SK-N-SH (cell line): ENCODE data around the gene PCBD2. TPM values are rescaled to one million over a fixed set of nuclear protein-coding genes. Genes with fewer than 3 reads are reported as not detected.

ENCODE experiments used
- CTCF ChIA-PET: fragments of 300-600, 350-600 bp; formaldehyde crosslinking; extraction: SDS; loops from one replicate; lab custom pipeline; 2021; lab: Yijun Ruan, JAX
- POLR2A ChIA-PET: fragments of 350-600 bp; sonication (Branson Sonifier 250); formaldehyde crosslinking; extraction: SDS; loops from one replicate; lab custom pipeline; 2020; ENCODE audit warnings: antibody characterized with exemption, inconsistent platforms; lab: Yijun Ruan, JAX
- DNase-seq: peaks from one replicate; pipeline ENCODE4 v3.0.0; 2012
- H2AFZ ChIP-seq: fragments of 200-600 bp; sonication (generic); 2 replicates; pipeline ENCODE4 v1.8.1; 2016; ENCODE audit warnings: antibody characterized with exemption, mild to moderate bottlenecking, low read depth
- H3F3A ChIP-seq: fragments of 200-600 bp; sonication (generic); replicated peaks from 2 replicates; pipeline ENCODE3; 2016; ENCODE audit warnings: antibody characterized with exemption, mild to moderate bottlenecking; ENCODE audit not compliant: insufficient read depth
- H3K27ac ChIP-seq, 2 experiments: fragments of 200-500 bp in 1 of 2; fragments of 200-600 bp in 1 of 2; sonication (Bioruptor generic) in 1 of 2; sonication (generic), shearing (Covaris generic) in 1 of 2; 2 replicates each; pipeline versions ENCODE4 v1.5.1 to v1.6.1; 2014 to 2016; ENCODE audit warnings: low read depth in 2 of 2, inconsistent platforms in 1 of 2, low read length in 1 of 2, mild to moderate bottlenecking in 1 of 2, mixed read lengths in 1 of 2
- H3K27me3 ChIP-seq: fragments of 200-600 bp; sonication (generic), shearing (Covaris generic); 2 replicates; pipeline ENCODE4 v1.6.1; 2016; ENCODE audit warnings: mixed run types; ENCODE audit not compliant: insufficient read depth
- H3K36me3 ChIP-seq, 2 experiments: fragments of 200-500 bp in 1 of 2; fragments of 200-600 bp in 1 of 2; sonication (Bioruptor generic) in 1 of 2; sonication (generic) in 1 of 2; replicated peaks in 1 of 2; 2 replicates each; pipeline versions ENCODE3 to v1.5.1; 2014 to 2016; ENCODE audit warnings: low read length in 1 of 2, mild to moderate bottlenecking in 1 of 2; ENCODE audit not compliant: insufficient read depth in 2 of 2, control insufficient read depth in 1 of 2
- H3K4me1 ChIP-seq, 2 experiments: fragments of 200-500 bp in 1 of 2; fragments of 200-600 bp in 1 of 2; sonication (Bioruptor generic) in 1 of 2; sonication (generic), shearing (Covaris generic) in 1 of 2; 2 replicates each; pipeline versions ENCODE4 v1.5.1 to v1.6.1; 2014 to 2016; ENCODE audit warnings: low read depth in 1 of 2, low read length in 1 of 2, mixed run types in 1 of 2; ENCODE audit not compliant: insufficient read depth in 2 of 2, control insufficient read depth in 1 of 2
- H3K4me2 ChIP-seq: fragments of 200-600 bp; sonication (generic), shearing (Covaris generic); 2 replicates; pipeline ENCODE4 v1.6.1; 2017; ENCODE audit warnings: mixed run types
- H3K4me3 ChIP-seq, 2 experiments: fragments of 200-500 bp in 1 of 2; fragments of 200-600 bp in 1 of 2; sonication (Bioruptor generic) in 1 of 2; sonication (generic), shearing (Covaris generic) in 1 of 2; 2 replicates each; pipeline versions ENCODE4 v1.5.1 to v1.8.1; 2014 to 2016; ENCODE audit warnings: low read depth in 2 of 2, inconsistent platforms in 1 of 2, low read length in 1 of 2, mild to moderate bottlenecking in 1 of 2, mixed read lengths in 1 of 2, moderate library complexity in 1 of 2
- H3K79me2 ChIP-seq: fragments of 200-600 bp; sonication (generic); 2 replicates; pipeline ENCODE4 v1.8.1; 2017; ENCODE audit warnings: mild to moderate bottlenecking; ENCODE audit not compliant: insufficient read depth
- H3K9ac ChIP-seq: fragments of 200-600 bp; sonication (generic); 2 replicates; pipeline ENCODE4 v1.6.1; 2017; ENCODE audit warnings: mixed run types
- H3K9me2 ChIP-seq: fragments of 200-600 bp; sonication (generic); 2 replicates; pipeline ENCODE4 v1.6.1; 2017; ENCODE audit warnings: mixed run types
- H3K9me3 ChIP-seq: fragments of 200-600 bp; sonication (generic); 2 replicates; pipeline ENCODE4 v1.6.1; 2017; ENCODE audit warnings: mixed run types, mild to moderate bottlenecking, moderate library complexity
- H4K20me1 ChIP-seq: fragments of 200-600 bp; sonication (generic); 2 replicates; pipeline ENCODE4 v1.6.1; 2017; ENCODE audit warnings: mild to moderate bottlenecking, mixed run types; ENCODE audit not compliant: insufficient read depth
- EZH2phosphoT487 ChIP-seq: fragments of 200-600 bp; sonication (generic); IDR thresholded peaks from 2 replicates; pipeline ENCODE4 v1.6.1; 2017; ENCODE audit warnings: low read depth, mixed run types, mild to moderate bottlenecking, antibody characterized with exemption, moderate library complexity, borderline replicate concordance
- FOSL2 ChIP-seq: IDR thresholded peaks from 2 replicates; pipeline ENCODE4 v1.4.0; 2012; ENCODE audit warnings: low read depth, mild to moderate bottlenecking, moderate library complexity, borderline replicate concordance
- GATA2 ChIP-seq: sonication (generic); formaldehyde crosslinking; IDR thresholded peaks from 2 replicates; pipeline ENCODE4 v1.5.0; 2020; ENCODE audit warnings: mild to moderate bottlenecking, missing genetic modification reagents
- NFIC ChIP-seq: IDR thresholded peaks from 2 replicates; pipeline ENCODE4 v1.4.0; 2012; ENCODE audit warnings: borderline replicate concordance
- NRF1 ChIP-seq: IDR thresholded peaks from 2 replicates; pipeline ENCODE4 v1.6.1; 2012; ENCODE audit warnings: low read depth, mild to moderate bottlenecking, low read length
- PBX3 ChIP-seq: IDR thresholded peaks from 2 replicates; pipeline ENCODE4; 2012
- POLR2AphosphoS5 ChIP-seq: IDR thresholded peaks from 2 replicates; pipeline ENCODE4 v1.6.1; 2012; ENCODE audit warnings: low read depth, low read length
- RCOR1 ChIP-seq: fragments of 150-350 bp; IDR thresholded peaks from 2 replicates; pipeline ENCODE4 v1.6.1; 2017; ENCODE audit warnings: antibody characterized with exemption, low read length
- RFX5 ChIP-seq: IDR thresholded peaks from 2 replicates; pipeline ENCODE4 v1.6.1; 2012; ENCODE audit warnings: mild to moderate bottlenecking, improper control_type of control experiment, low read length
- RXRA ChIP-seq: IDR thresholded peaks from 2 replicates; pipeline ENCODE4 v1.4.0; 2012; ENCODE audit warnings: low read depth, mild to moderate bottlenecking, borderline replicate concordance
- SIN3A ChIP-seq: IDR thresholded peaks from 2 replicates; pipeline ENCODE4 v1.6.1; 2012; ENCODE audit warnings: low read depth, mild to moderate bottlenecking, low read length, moderate library complexity, borderline replicate concordance
- SMC3 ChIP-seq: IDR thresholded peaks from 2 replicates; pipeline ENCODE4 v1.6.1; 2012; ENCODE audit warnings: low read depth, low read length, improper control_type of control experiment
- TEAD4 ChIP-seq: IDR thresholded peaks from 2 replicates; pipeline ENCODE4 v1.4.0; 2012; ENCODE audit warnings: mild to moderate bottlenecking, borderline replicate concordance; ENCODE audit not compliant: insufficient read depth
- USF1 ChIP-seq: IDR thresholded peaks from 2 replicates; pipeline ENCODE4 v1.4.0; 2012; ENCODE audit warnings: low read depth, borderline replicate concordance
- USF2 ChIP-seq: fragments of 150-350 bp; IDR thresholded peaks from 2 replicates; pipeline ENCODE4 v1.6.1; 2017; ENCODE audit warnings: antibody characterized with exemption, low read length, low read depth, borderline replicate concordance
- YY1 ChIP-seq: IDR thresholded peaks from 2 replicates; pipeline ENCODE4 v1.4.0; 2012; ENCODE audit warnings: low read depth, mild to moderate bottlenecking
- WGBS: methylation state at CpG from one replicate; pipeline ENCODE4 v1.1.6; 2017; ENCODE audit warnings: low lambda C conversion rate; 5-methylcytosine and 5-hydroxymethylcytosine counted together
- polyA plus RNA-seq, 3 experiments: library from polyadenylated mRNA; depleted of rRNA; stranded (reverse); fragments of >200 nt; gene quantifications; 2 replicates each; pipeline ENCODE4 v1.2.3, GENCODE V29; 2012
- TF ChIP-seq, protein P1 (sequence below): IDR thresholded peaks from 2 replicates; pipeline ENCODE4 v1.4.0; 2012; ENCODE audit warnings: low read depth
- TF ChIP-seq, protein P2 (sequence below): fragments of 150-350 bp; IDR thresholded peaks from 2 replicates; pipeline ENCODE4 v1.6.1; 2016; ENCODE audit warnings: mild to moderate bottlenecking, low read depth, low read length

The PCBD2 gene
- polyA plus RNA-seq, 1 of the 3 experiments (the other 2 are of a cell fraction), result 5.1 TPM

GRCh38 chr5:134913254-134913653, 8.3 kb downstream of the PCBD2 start (continued):
- TF ChIP-seq USF1 (no peak), FOSL2 (no peak), RCOR1 (no peak)

- Histone ChIP-seq H2AFZ (no peak overlapping the region), H4K20me1 (no peaks in the 10 kb centered on the region), H3K27me3 (no peaks in the 10 kb centered on the region), H3K9me3 (no peaks in the 10 kb centered on the region), H3K4me2 (no peak overlapping the region), H3K4me3 (no peak overlapping the region), H3K27ac (no peak overlapping the region), H3K79me2 (no peaks in the 10 kb centered on the region), H3K9ac (no peak overlapping the region), H3F3A (no peaks in the 10 kb centered on the region), H3K4me1 (peaks cover 0 to 3% of the 10 kb centered on the region in 2 experiments; a peak in 1 of 4 replicates), H3K36me3 (peaks cover 4 to 18% of the 10 kb centered on the region in 2 experiments), H3K9me2 (no peaks in the 10 kb centered on the region)
- WGBS, result 100% methylated on average over 1 of the region's 1 CpG
- DNase-seq, result no peak
- POLR2A ChIA-PET, result no interaction called here
- no peak for TF ChIP-seq PBX3
- no peak for TF ChIP-seq POLR2AphosphoS5
- TF ChIP-seq GATA2 (CRISPR knock-in tag), result no peak
- no peak for TF ChIP-seq RXRA
- TF ChIP-seq RFX5, result no peak
- TF ChIP-seq YY1, result no peak
- TF ChIP-seq SIN3A, result no peak
- no peak for TF ChIP-seq TEAD4
- TF ChIP-seq USF1, result no peak
- TF ChIP-seq SMC3, result no peak
- no peak for TF ChIP-seq RCOR1
- TF ChIP-seq, protein P1, sequence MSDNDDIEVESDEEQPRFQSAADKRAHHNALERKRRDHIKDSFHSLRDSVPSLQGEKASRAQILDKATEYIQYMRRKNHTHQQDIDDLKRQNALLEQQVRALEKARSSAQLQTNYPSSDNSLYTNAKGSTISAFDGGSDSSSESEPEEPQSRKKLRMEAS, result no peak
- no peak for TF ChIP-seq USF2
- no peak for TF ChIP-seq EZH2phosphoT487
- TF ChIP-seq, protein P2, sequence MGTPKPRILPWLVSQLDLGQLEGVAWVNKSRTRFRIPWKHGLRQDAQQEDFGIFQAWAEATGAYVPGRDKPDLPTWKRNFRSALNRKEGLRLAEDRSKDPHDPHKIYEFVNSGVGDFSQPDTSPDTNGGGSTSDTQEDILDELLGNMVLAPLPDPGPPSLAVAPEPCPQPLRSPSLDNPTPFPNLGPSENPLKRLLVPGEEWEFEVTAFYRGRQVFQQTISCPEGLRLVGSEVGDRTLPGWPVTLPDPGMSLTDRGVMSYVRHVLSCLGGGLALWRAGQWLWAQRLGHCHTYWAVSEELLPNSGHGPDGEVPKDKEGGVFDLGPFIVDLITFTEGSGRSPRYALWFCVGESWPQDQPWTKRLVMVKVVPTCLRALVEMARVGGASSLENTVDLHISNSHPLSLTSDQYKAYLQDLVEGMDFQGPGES, result no peak
- TF ChIP-seq NRF1, result no peak
- TF ChIP-seq NFIC, result no peak
- CTCF ChIA-PET, result no interaction called here
Measured at GRCh38 chr5:134913795-134914194, 8.9 kb downstream of the PCBD2 start.
